ENCODE measurements around the gene CECR2. TPM values are rescaled to one million over a fixed set of nuclear protein-coding genes. Genes with fewer than 3 reads are reported as not detected.

The CECR2 gene
- total RNA-seq, 1 experiment from 2014 or later = 111 TPM

DNA sequence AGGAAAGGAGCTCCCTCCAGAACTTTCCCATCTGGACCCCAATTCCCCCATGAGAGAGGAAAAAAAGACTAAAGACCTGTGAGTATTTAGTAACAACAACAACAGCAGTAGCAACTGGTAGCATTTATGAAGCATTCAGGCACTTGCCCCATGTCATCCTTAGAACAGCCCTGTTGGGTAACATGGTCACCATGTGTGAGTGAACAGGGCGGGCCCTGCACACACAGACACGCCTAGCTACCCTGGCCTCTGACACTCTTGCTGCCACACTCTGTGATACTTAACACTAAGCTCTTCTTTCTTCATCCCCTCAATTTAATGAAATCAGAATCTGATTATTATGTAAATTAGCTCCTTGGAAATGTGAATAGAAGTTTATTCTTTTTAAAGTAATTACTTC, 167.9 kb downstream of the CECR2 start:
- DNase-seq (ENCODE audit: low spot score) = no peak
- Mint-ChIP-seq H3K4me3 (no peak overlapping the region), H3K27me3 (ENCODE audit: low read depth) (no peaks in the 10 kb centered on the region), H3K4me1 (peaks cover 13% of the 10 kb centered on the region), H3K27ac (peak overlapping the region; percentile 81), H3K9me3 (no peaks in the 10 kb centered on the region), H3K36me3 (peaks cover 56% of the 10 kb centered on the region)
- ATAC-seq = no peak
- ChIA-PET CTCF (interaction anchor here (0.6 to 3.4 kb wide), 3 partner anchors 22 to 366 kb away, joined by 3 to 15 read pairs (median 4); no protein-coding TSS in a partner anchor), POLR2A (no interaction called here)
- TF ChIP-seq ELF4 (CRISPR knock-in tag; IDR thresholded peaks at IDR 0.05; ENCODE audit: low read depth) = no peak
- TF ChIP-seq, protein P1, sequence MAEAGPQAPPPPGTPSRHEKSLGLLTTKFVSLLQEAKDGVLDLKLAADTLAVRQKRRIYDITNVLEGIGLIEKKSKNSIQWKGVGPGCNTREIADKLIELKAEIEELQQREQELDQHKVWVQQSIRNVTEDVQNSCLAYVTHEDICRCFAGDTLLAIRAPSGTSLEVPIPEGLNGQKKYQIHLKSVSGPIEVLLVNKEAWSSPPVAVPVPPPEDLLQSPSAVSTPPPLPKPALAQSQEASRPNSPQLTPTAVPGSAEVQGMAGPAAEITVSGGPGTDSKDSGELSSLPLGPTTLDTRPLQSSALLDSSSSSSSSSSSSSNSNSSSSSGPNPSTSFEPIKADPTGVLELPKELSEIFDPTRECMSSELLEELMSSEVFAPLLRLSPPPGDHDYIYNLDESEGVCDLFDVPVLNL (CRISPR knock-in tag; IDR thresholded peaks at IDR 0.05; ENCODE audit: borderline replicate concordance, low read depth) = no peak
- TF ChIP-seq, protein P2, sequence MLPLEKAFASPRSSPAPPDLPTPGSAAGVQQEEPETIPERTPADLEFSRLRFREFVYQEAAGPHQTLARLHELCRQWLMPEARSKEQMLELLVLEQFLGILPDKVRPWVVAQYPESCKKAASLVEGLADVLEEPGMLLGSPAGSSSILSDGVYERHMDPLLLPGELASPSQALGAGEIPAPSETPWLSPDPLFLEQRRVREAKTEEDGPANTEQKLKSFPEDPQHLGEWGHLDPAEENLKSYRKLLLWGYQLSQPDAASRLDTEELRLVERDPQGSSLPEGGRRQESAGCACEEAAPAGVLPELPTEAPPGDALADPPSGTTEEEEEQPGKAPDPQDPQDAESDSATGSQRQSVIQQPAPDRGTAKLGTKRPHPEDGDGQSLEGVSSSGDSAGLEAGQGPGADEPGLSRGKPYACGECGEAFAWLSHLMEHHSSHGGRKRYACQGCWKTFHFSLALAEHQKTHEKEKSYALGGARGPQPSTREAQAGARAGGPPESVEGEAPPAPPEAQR (CRISPR knock-in tag; IDR thresholded peaks at IDR 0.05) = no peak
- TF ChIP-seq, protein P3, sequence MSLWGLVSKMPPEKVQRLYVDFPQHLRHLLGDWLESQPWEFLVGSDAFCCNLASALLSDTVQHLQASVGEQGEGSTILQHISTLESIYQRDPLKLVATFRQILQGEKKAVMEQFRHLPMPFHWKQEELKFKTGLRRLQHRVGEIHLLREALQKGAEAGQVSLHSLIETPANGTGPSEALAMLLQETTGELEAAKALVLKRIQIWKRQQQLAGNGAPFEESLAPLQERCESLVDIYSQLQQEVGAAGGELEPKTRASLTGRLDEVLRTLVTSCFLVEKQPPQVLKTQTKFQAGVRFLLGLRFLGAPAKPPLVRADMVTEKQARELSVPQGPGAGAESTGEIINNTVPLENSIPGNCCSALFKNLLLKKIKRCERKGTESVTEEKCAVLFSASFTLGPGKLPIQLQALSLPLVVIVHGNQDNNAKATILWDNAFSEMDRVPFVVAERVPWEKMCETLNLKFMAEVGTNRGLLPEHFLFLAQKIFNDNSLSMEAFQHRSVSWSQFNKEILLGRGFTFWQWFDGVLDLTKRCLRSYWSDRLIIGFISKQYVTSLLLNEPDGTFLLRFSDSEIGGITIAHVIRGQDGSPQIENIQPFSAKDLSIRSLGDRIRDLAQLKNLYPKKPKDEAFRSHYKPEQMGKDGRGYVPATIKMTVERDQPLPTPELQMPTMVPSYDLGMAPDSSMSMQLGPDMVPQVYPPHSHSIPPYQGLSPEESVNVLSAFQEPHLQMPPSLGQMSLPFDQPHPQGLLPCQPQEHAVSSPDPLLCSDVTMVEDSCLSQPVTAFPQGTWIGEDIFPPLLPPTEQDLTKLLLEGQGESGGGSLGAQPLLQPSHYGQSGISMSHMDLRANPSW (CRISPR knock-in tag; conservative IDR thresholded peaks at IDR 0.05; ENCODE audit: low read depth) = no peak
- no peak for TF ChIP-seq GABPB1 (CRISPR knock-in tag; IDR thresholded peaks at IDR 0.05)
- TF ChIP-seq, protein P4, sequence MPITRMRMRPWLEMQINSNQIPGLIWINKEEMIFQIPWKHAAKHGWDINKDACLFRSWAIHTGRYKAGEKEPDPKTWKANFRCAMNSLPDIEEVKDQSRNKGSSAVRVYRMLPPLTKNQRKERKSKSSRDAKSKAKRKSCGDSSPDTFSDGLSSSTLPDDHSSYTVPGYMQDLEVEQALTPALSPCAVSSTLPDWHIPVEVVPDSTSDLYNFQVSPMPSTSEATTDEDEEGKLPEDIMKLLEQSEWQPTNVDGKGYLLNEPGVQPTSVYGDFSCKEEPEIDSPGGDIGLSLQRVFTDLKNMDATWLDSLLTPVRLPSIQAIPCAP (CRISPR knock-in tag; IDR thresholded peaks at IDR 0.05) = no peak
- TF ChIP-seq, protein P5, sequence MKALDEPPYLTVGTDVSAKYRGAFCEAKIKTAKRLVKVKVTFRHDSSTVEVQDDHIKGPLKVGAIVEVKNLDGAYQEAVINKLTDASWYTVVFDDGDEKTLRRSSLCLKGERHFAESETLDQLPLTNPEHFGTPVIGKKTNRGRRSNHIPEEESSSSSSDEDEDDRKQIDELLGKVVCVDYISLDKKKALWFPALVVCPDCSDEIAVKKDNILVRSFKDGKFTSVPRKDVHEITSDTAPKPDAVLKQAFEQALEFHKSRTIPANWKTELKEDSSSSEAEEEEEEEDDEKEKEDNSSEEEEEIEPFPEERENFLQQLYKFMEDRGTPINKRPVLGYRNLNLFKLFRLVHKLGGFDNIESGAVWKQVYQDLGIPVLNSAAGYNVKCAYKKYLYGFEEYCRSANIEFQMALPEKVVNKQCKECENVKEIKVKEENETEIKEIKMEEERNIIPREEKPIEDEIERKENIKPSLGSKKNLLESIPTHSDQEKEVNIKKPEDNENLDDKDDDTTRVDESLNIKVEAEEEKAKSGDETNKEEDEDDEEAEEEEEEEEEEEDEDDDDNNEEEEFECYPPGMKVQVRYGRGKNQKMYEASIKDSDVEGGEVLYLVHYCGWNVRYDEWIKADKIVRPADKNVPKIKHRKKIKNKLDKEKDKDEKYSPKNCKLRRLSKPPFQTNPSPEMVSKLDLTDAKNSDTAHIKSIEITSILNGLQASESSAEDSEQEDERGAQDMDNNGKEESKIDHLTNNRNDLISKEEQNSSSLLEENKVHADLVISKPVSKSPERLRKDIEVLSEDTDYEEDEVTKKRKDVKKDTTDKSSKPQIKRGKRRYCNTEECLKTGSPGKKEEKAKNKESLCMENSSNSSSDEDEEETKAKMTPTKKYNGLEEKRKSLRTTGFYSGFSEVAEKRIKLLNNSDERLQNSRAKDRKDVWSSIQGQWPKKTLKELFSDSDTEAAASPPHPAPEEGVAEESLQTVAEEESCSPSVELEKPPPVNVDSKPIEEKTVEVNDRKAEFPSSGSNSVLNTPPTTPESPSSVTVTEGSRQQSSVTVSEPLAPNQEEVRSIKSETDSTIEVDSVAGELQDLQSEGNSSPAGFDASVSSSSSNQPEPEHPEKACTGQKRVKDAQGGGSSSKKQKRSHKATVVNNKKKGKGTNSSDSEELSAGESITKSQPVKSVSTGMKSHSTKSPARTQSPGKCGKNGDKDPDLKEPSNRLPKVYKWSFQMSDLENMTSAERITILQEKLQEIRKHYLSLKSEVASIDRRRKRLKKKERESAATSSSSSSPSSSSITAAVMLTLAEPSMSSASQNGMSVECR (CRISPR knock-in tag; IDR thresholded peaks at IDR 0.05; ENCODE audit: borderline replicate concordance) = no peak
- no peak for TF ChIP-seq EMX1 (CRISPR knock-in tag; IDR thresholded peaks at IDR 0.05)
- TF ChIP-seq FOXJ3 (CRISPR knock-in tag; IDR thresholded peaks at IDR 0.05; ENCODE audit: borderline replicate concordance) = no peak
- no peak for TF ChIP-seq CREB1 (CRISPR knock-in tag; IDR thresholded peaks at IDR 0.05)
- TF ChIP-seq RORB (CRISPR knock-in tag; IDR thresholded peaks at IDR 0.05) = no peak
- TF ChIP-seq, protein P6, sequence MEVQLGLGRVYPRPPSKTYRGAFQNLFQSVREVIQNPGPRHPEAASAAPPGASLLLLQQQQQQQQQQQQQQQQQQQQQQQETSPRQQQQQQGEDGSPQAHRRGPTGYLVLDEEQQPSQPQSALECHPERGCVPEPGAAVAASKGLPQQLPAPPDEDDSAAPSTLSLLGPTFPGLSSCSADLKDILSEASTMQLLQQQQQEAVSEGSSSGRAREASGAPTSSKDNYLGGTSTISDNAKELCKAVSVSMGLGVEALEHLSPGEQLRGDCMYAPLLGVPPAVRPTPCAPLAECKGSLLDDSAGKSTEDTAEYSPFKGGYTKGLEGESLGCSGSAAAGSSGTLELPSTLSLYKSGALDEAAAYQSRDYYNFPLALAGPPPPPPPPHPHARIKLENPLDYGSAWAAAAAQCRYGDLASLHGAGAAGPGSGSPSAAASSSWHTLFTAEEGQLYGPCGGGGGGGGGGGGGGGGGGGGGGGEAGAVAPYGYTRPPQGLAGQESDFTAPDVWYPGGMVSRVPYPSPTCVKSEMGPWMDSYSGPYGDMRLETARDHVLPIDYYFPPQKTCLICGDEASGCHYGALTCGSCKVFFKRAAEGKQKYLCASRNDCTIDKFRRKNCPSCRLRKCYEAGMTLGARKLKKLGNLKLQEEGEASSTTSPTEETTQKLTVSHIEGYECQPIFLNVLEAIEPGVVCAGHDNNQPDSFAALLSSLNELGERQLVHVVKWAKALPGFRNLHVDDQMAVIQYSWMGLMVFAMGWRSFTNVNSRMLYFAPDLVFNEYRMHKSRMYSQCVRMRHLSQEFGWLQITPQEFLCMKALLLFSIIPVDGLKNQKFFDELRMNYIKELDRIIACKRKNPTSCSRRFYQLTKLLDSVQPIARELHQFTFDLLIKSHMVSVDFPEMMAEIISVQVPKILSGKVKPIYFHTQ (CRISPR knock-in tag; IDR thresholded peaks at IDR 0.05) = no peak
- TF ChIP-seq KAT7 (CRISPR knock-in tag; IDR thresholded peaks at IDR 0.05; ENCODE audit: borderline replicate concordance) = no peak
- no peak for TF ChIP-seq MXD4 (CRISPR knock-in tag; IDR thresholded peaks at IDR 0.05; ENCODE audit: borderline replicate concordance)
- TF ChIP-seq, protein P7, sequence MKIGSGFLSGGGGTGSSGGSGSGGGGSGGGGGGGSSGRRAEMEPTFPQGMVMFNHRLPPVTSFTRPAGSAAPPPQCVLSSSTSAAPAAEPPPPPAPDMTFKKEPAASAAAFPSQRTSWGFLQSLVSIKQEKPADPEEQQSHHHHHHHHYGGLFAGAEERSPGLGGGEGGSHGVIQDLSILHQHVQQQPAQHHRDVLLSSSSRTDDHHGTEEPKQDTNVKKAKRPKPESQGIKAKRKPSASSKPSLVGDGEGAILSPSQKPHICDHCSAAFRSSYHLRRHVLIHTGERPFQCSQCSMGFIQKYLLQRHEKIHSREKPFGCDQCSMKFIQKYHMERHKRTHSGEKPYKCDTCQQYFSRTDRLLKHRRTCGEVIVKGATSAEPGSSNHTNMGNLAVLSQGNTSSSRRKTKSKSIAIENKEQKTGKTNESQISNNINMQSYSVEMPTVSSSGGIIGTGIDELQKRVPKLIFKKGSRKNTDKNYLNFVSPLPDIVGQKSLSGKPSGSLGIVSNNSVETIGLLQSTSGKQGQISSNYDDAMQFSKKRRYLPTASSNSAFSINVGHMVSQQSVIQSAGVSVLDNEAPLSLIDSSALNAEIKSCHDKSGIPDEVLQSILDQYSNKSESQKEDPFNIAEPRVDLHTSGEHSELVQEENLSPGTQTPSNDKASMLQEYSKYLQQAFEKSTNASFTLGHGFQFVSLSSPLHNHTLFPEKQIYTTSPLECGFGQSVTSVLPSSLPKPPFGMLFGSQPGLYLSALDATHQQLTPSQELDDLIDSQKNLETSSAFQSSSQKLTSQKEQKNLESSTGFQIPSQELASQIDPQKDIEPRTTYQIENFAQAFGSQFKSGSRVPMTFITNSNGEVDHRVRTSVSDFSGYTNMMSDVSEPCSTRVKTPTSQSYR (CRISPR knock-in tag; IDR thresholded peaks at IDR 0.05) = no peak
- TF ChIP-seq GRHL2 (CRISPR knock-in tag; IDR thresholded peaks at IDR 0.05; ENCODE audit: insufficient replicate concordance, severe bottlenecking) = no peak
- TF ChIP-seq, protein P8, sequence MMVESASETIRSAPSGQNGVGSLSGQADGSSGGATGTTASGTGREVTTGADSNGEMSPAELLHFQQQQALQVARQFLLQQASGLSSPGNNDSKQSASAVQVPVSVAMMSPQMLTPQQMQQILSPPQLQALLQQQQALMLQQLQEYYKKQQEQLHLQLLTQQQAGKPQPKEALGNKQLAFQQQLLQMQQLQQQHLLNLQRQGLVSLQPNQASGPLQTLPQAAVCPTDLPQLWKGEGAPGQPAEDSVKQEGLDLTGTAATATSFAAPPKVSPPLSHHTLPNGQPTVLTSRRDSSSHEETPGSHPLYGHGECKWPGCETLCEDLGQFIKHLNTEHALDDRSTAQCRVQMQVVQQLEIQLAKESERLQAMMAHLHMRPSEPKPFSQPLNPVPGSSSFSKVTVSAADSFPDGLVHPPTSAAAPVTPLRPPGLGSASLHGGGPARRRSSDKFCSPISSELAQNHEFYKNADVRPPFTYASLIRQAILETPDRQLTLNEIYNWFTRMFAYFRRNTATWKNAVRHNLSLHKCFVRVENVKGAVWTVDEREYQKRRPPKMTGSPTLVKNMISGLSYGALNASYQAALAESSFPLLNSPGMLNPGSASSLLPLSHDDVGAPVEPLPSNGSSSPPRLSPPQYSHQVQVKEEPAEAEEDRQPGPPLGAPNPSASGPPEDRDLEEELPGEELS (CRISPR knock-in tag; IDR thresholded peaks at IDR 0.05) = no peak
- TF ChIP-seq NFATC4 (CRISPR knock-in tag; IDR thresholded peaks at IDR 0.05) = no peak

Data from WTC11 (cell line).